NK-92 (cell line): Measurements from ENCODE around the gene RSPH3.

Experiments used
- DNase-seq: peaks from one replicate; lab custom pipeline; 2025; ENCODE audit not compliant: unreplicated experiment; lab: John Stamatoyannopoulos, UW

The RSPH3 gene

GRCh38 chr6:158938220-158938619 is 61.8 kb downstream of the RSPH3 start:
- no peak for DNase-seq

GRCh38 chr6:158934157-158934556 is 65.8 kb downstream of the RSPH3 start:
- no peak for DNase-seq

GRCh38 chr6:158933079-158933595 is 66.9 kb downstream of the RSPH3 start:
- no peak for DNase-seq

GRCh38 chr6:158928068-158928467 is 71.9 kb downstream of the RSPH3 start:
- DNase-seq: no peak

- no peak for DNase-seq
Measured at GRCh38 chr6:158926414-158926813, 73.6 kb downstream of the RSPH3 start.

GRCh38 chr6:158924499-158925455 is 75.2 kb downstream of the RSPH3 start:
- no peak for DNase-seq

GRCh38 chr6:158923805-158924498 is 76.0 kb downstream of the RSPH3 start:
- DNase-seq: no peak
